ENCODE data around the gene PAM.

PAM gene

DNA sequence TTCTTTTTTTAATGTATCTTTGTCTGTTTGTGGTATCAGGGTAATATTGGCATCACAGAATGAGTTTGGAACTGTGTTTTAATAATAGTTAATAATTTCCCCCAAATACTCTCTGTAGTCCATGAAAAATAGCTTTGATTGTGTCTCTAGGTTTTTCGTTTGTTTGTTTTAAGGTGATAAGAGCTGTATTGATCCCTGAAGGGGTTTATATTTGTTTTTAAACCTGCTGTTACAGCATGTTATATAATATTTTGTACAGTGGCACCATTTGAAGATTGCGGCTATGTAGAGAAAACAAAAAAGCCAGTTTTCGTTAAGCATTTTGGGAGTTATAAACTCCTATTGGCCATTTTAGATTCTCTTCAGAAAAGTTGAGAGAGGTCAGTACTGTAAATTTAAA lies 15.7 kb downstream of the PAM start:
- no peak overlapping the region for H3K27ac ChIP-seq (replicated peaks)
- H3K4me3 ChIP-seq (replicated peaks; ENCODE audit: insufficient read depth, low read length) = no peak overlapping the region
- no peak for TF ChIP-seq SPI1 (IDR thresholded peaks at IDR 0.05; ENCODE audit: borderline replicate concordance, low read depth)
- TF ChIP-seq, protein P1, sequence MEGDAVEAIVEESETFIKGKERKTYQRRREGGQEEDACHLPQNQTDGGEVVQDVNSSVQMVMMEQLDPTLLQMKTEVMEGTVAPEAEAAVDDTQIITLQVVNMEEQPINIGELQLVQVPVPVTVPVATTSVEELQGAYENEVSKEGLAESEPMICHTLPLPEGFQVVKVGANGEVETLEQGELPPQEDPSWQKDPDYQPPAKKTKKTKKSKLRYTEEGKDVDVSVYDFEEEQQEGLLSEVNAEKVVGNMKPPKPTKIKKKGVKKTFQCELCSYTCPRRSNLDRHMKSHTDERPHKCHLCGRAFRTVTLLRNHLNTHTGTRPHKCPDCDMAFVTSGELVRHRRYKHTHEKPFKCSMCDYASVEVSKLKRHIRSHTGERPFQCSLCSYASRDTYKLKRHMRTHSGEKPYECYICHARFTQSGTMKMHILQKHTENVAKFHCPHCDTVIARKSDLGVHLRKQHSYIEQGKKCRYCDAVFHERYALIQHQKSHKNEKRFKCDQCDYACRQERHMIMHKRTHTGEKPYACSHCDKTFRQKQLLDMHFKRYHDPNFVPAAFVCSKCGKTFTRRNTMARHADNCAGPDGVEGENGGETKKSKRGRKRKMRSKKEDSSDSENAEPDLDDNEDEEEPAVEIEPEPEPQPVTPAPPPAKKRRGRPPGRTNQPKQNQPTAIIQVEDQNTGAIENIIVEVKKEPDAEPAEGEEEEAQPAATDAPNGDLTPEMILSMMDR (IDR thresholded peaks at IDR 0.05; ENCODE audit: insufficient read depth, low read length) = no peak
- TF ChIP-seq, protein P2, sequence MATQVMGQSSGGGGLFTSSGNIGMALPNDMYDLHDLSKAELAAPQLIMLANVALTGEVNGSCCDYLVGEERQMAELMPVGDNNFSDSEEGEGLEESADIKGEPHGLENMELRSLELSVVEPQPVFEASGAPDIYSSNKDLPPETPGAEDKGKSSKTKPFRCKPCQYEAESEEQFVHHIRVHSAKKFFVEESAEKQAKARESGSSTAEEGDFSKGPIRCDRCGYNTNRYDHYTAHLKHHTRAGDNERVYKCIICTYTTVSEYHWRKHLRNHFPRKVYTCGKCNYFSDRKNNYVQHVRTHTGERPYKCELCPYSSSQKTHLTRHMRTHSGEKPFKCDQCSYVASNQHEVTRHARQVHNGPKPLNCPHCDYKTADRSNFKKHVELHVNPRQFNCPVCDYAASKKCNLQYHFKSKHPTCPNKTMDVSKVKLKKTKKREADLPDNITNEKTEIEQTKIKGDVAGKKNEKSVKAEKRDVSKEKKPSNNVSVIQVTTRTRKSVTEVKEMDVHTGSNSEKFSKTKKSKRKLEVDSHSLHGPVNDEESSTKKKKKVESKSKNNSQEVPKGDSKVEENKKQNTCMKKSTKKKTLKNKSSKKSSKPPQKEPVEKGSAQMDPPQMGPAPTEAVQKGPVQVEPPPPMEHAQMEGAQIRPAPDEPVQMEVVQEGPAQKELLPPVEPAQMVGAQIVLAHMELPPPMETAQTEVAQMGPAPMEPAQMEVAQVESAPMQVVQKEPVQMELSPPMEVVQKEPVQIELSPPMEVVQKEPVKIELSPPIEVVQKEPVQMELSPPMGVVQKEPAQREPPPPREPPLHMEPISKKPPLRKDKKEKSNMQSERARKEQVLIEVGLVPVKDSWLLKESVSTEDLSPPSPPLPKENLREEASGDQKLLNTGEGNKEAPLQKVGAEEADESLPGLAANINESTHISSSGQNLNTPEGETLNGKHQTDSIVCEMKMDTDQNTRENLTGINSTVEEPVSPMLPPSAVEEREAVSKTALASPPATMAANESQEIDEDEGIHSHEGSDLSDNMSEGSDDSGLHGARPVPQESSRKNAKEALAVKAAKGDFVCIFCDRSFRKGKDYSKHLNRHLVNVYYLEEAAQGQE (IDR thresholded peaks at IDR 0.05; ENCODE audit: insufficient replicate concordance, low read depth) = no peak
- TF ChIP-seq GABPA (IDR thresholded peaks at IDR 0.05; ENCODE audit: low read depth) = no peak
- TF ChIP-seq POLR2AphosphoS5 (IDR thresholded peaks at IDR 0.05; ENCODE audit: low read depth) = no peak
- DNase-seq (ENCODE audit: low read depth in 1 of 2, low spot score in 1 of 2) = no peak
- H3K27me3 ChIP-seq (ENCODE audit: insufficient read depth, poor library complexity, severe bottlenecking) = no peaks in the 10 kb centered on the region

DNA sequence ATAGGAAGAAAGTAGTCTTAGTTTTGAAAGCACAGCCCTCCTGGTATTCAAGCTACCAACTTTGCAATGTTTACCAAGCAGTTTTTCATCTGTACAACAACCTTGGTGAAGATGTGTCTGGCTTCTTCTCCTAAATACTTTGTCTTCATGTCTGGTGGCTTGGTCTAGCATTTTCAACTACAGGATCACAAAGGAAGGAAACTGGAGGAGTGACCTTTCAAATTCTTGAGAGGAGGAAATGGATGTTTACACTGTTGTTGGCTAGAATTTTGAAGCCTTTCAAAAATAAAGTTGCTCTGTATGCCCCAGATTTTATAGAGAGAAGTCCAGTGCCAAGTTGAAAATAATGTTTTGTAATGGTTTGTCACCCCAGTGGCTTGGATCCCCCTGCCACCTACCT lies 16.3 kb downstream of the PAM start:
- TF ChIP-seq POLR2AphosphoS5 (IDR thresholded peaks at IDR 0.05; ENCODE audit: low read depth) (no peak), SPI1 (IDR thresholded peaks at IDR 0.05; ENCODE audit: borderline replicate concordance, low read depth) (no peak), GABPA (IDR thresholded peaks at IDR 0.05; ENCODE audit: low read depth) (no peak)
- TF ChIP-seq, protein P1 (IDR thresholded peaks at IDR 0.05; ENCODE audit: insufficient read depth, low read length) = no peak
- TF ChIP-seq, protein P2 (IDR thresholded peaks at IDR 0.05; ENCODE audit: insufficient replicate concordance, low read depth) = no peak
- H3K27ac ChIP-seq (replicated peaks) = peak overlapping the region; percentile 62
- no peak for DNase-seq (ENCODE audit: low read depth in 1 of 2, low spot score in 1 of 2)
- no peaks in the 10 kb centered on the region for H3K27me3 ChIP-seq (ENCODE audit: insufficient read depth, poor library complexity, severe bottlenecking)
- no peak overlapping the region for H3K4me3 ChIP-seq (replicated peaks; ENCODE audit: insufficient read depth, low read length)

DNA sequence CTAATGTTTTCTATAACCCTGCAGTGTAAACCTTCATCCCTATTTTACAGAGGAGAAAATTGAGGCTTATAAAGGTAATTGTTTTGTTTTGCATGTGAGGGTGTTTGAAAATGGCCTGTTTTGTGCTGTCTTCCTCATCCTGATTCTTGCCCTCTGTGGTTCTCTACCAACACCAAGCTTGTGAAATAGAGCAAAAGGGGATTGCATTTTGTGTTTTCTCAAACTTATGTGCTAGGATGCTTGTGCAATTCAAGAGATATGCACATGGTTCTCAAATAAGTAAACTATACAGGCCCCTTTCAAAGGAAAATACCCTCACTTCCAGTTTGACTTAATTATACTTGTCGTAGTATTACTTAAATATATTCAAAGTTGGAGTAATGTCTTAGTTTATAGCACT lies 17.2 kb downstream of the PAM start:
- Histone ChIP-seq H3K4me3 (replicated peaks; ENCODE audit: insufficient read depth, low read length) (no peak overlapping the region), H3K27me3 (ENCODE audit: insufficient read depth, poor library complexity, severe bottlenecking) (no peaks in the 10 kb centered on the region), H3K27ac (replicated peaks) (peak overlapping the region; percentile 62)
- DNase-seq (ENCODE audit: low read depth in 1 of 2, low spot score in 1 of 2) = peak in 1 of 2 experiments; percentile 53
- TF ChIP-seq GABPA (IDR thresholded peaks at IDR 0.05; ENCODE audit: low read depth) = no peak
- TF ChIP-seq, protein P1 (IDR thresholded peaks at IDR 0.05; ENCODE audit: insufficient read depth, low read length) = no peak
- TF ChIP-seq POLR2AphosphoS5 (IDR thresholded peaks at IDR 0.05; ENCODE audit: low read depth) = no peak
- TF ChIP-seq SPI1 (IDR thresholded peaks at IDR 0.05; ENCODE audit: borderline replicate concordance, low read depth) = no peak
- TF ChIP-seq, protein P2 (IDR thresholded peaks at IDR 0.05; ENCODE audit: insufficient replicate concordance, low read depth) = no peak
